Bronchial epithelial cell (primary cell): ENCODE measurements around the gene SERPINE3. TPM values are rescaled to one million over a fixed set of nuclear protein-coding genes. Genes with fewer than 3 reads are reported as not detected.

Experiments
- DNase-seq: peaks from one replicate; pipeline ENCODE4 v3.0.0-alpha.2; 2010; ENCODE audit warnings: low read depth
- FAIRE-seq: peaks from 2 replicates; lab custom pipeline; 2011; peaks lifted over from hg19 to GRCh38; lab: Jason Lieb, UNC
- H3K27me3 ChIP-seq: 2 replicates; pipeline ENCODE4 v1.5.1; 2011; ENCODE audit warnings: low read length; ENCODE audit not compliant: control insufficient read depth, insufficient read depth
- H3K36me3 ChIP-seq: 2 replicates; pipeline ENCODE4 v1.5.1; 2011; ENCODE audit warnings: low read length; ENCODE audit not compliant: control insufficient read depth, insufficient read depth
- H3K4me3 ChIP-seq: 2 replicates; pipeline ENCODE4 v1.5.1; 2011; ENCODE audit warnings: mild to moderate bottlenecking, low read depth, low read length, control low read depth
- total RNA-seq: library from RNA; depleted of rRNA; stranded (reverse); fragments of >200 nt; gene quantifications from 2 replicates; pipeline ENCODE4 v1.2.1, GENCODE V29; 2014
- TF ChIP-seq, protein P1 (sequence below): IDR thresholded peaks from 2 replicates; pipeline ENCODE4 v1.5.1; 2011; ENCODE audit warnings: mild to moderate bottlenecking, moderate library complexity, low read length, control low read depth, inconsistent platforms; ENCODE audit not compliant: insufficient read depth, severe bottlenecking

Gene SERPINE3
- total RNA-seq, 1 donor from 2014 or later, result not detected

DNA sequence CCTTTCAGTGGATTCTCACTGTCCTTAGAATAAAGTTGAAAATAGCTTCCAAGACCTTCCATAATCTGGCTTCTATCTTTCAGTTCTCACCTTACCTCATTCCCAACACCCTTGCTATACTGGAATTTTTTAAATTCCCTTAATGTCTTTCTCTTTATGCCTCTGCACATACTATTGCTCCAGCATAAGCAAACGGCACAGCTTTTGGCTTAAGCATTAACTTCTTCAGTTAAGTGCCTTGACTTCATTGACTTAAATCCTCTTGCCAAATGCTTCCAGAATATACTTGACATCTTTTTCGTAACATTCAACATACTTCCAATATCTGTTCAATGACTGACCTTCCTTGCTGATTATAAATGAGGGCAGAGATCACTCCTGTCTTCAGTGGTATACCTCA lies 34.0 kb downstream of the SERPINE3 start:
- DNase-seq (no peak), FAIRE-seq (no peak)
- H3K27me3 ChIP-seq, result no peaks in the 10 kb centered on the region
- H3K4me3 ChIP-seq, result no peak overlapping the region
- TF ChIP-seq, protein P1, sequence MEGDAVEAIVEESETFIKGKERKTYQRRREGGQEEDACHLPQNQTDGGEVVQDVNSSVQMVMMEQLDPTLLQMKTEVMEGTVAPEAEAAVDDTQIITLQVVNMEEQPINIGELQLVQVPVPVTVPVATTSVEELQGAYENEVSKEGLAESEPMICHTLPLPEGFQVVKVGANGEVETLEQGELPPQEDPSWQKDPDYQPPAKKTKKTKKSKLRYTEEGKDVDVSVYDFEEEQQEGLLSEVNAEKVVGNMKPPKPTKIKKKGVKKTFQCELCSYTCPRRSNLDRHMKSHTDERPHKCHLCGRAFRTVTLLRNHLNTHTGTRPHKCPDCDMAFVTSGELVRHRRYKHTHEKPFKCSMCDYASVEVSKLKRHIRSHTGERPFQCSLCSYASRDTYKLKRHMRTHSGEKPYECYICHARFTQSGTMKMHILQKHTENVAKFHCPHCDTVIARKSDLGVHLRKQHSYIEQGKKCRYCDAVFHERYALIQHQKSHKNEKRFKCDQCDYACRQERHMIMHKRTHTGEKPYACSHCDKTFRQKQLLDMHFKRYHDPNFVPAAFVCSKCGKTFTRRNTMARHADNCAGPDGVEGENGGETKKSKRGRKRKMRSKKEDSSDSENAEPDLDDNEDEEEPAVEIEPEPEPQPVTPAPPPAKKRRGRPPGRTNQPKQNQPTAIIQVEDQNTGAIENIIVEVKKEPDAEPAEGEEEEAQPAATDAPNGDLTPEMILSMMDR, result no peak
- H3K36me3 ChIP-seq, result peaks cover 4% of the 10 kb centered on the region

DNA sequence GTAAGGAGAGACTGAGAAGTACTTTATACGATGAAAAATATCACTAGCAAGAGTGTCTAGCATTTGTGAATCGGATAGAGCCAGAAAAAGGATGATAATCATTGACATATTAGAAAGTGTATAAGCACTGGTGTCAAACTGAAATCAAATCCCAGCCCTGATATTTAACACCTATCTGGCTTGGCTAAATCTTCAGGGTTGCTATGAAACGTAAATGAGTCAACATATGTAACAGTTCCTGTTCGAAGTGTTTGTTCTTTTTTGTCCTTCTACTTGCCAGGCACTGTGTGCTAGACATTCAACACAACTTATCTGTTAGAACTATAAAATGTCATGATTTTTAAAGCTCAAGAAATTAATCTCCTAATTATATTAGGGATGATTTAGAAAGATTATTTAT lies 40.8 kb downstream of the SERPINE3 start:
- no peak for FAIRE-seq
- Histone ChIP-seq H3K27me3 (no peaks in the 10 kb centered on the region), H3K36me3 (peaks cover 4% of the 10 kb centered on the region), H3K4me3 (no peak overlapping the region)
- TF ChIP-seq, protein P1, result no peak
- peak; percentile 84 for DNase-seq

DNA sequence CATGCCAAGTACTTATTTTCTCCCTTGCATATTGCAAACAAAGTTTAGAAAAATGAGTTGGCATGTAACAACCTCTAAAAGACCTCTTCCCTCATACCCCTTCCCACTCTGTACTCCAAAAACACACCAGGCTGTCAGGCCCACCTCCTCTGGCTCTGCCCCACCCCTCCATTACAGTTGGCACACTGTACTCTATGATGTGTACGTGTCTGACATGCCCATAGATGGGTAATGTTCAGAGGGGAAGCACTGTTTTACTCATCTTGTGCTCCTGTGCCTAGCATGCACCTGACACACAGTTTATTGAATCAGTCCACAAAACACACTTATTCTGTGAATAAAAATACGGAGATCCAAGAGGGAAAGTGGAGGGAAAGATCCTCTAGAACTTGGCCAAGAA lies 45.6 kb downstream of the SERPINE3 start:
- peaks cover 3% of the 10 kb centered on the region for H3K36me3 ChIP-seq
- H3K4me3 ChIP-seq, result no peak overlapping the region
- TF ChIP-seq, protein P1, result no peak
- H3K27me3 ChIP-seq, result no peaks in the 10 kb centered on the region
- DNase-seq (no peak), FAIRE-seq (no peak)

GRCh38 chr13:51394724-51395123 lies 55.2 kb downstream of the SERPINE3 start:
- TF ChIP-seq, protein P1, result no peak
- H3K4me3 ChIP-seq, result no peak overlapping the region
- H3K27me3 ChIP-seq, result no peaks in the 10 kb centered on the region
- DNase-seq (no peak), FAIRE-seq (no peak)
- H3K36me3 ChIP-seq, result no peaks in the 10 kb centered on the region

DNA sequence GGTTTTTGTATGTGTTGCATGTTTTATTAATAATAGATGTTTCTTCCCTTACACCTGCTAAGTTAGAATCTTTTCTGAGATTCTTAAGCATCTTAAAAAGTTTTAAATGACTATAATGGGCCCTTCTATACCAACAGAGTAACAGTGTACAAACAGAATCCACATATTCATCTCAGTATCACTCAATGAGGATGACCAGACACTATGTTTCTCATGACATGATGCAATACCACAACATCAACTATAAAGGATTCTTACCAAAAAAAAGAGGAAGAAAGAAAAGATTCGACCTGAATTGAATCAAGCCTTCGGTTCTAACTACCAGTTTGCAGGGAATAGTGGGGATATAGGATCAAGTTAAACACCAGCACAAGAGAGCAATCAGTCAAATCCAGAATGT lies 56.9 kb downstream of the SERPINE3 start:
- no peak for FAIRE-seq
- H3K4me3 ChIP-seq, result no peak overlapping the region

More for the DNA sequence above, 56.9 kb downstream of the SERPINE3 start:
- Histone ChIP-seq H3K36me3 (no peaks in the 10 kb centered on the region), H3K27me3 (no peaks in the 10 kb centered on the region)
- TF ChIP-seq, protein P1, result no peak
- DNase-seq, result no peak
